Suprapubic skin (tissue), 3 donors: Measurements from ENCODE around the gene CCDC27.

Experiments used
- CTCF ChIP-seq, 2 donors: fragments of 200-600 bp in 1 of 2; fragments of 450-650 bp in 1 of 2; sonication (generic) in 1 of 2; IDR thresholded peaks; one replicate each; pipeline ENCODE4 v1.5.1; 2016 to 2019; ENCODE audit warnings: antibody characterized with exemption in 2 of 2, mild to moderate bottlenecking in 1 of 2, moderate library complexity in 1 of 2
- EP300 ChIP-seq: sonication (generic); formaldehyde crosslinking; IDR thresholded peaks from one replicate; pipeline ENCODE4 v1.6.1; 2017; ENCODE audit warnings: antibody characterized with exemption
- POLR2A ChIP-seq, 2 donors: fragments of 450-650 bp; IDR thresholded peaks; one replicate each; pipeline ENCODE4 v1.6.1; 2017; ENCODE audit warnings: antibody characterized with exemption in 2 of 2, mild to moderate bottlenecking in 2 of 2, moderate library complexity in 2 of 2

- TF ChIP-seq CTCF (IDR thresholded peaks at IDR 0.05) (no peak), POLR2A (IDR thresholded peaks at IDR 0.05) (no peak), EP300 (no peak)
Measured at GRCh38 chr1:3734602-3735001, 17.6 kb upstream of the CCDC27 start.
